K562 (cell line): ENCODE data around the gene LRRC27. TPM values are rescaled to one million over a fixed set of nuclear protein-coding genes. Genes with fewer than 3 reads are reported as not detected.

Source experiments
- ARID3A ChIP-seq: IDR thresholded peaks from 2 replicates; pipeline ENCODE4 v1.6.1; 2012; ENCODE audit warnings: low read depth, low read length, improper control_type of control experiment, borderline replicate concordance
- BRD9 ChIP-seq: fragments of 450-650 bp; IDR thresholded peaks from 2 replicates; pipeline ENCODE4 v1.6.1; 2018; ENCODE audit warnings: low read depth; ENCODE audit not compliant: partially characterized antibody
- C11orf30 ChIP-seq: fragments of 450-650 bp; IDR thresholded peaks from 2 replicates; pipeline ENCODE4 v1.6.1; 2016; ENCODE audit warnings: low read depth, mild to moderate bottlenecking
- CXXC5 ChIP-seq: fragments of 250-450 bp; sonication (Bioruptor Pico); IDR thresholded peaks from 2 replicates; pipeline ENCODE4 v1.8.0; 2022; ENCODE audit warnings: inconsistent platforms, mild to moderate bottlenecking, moderate library complexity
- EGR1 ChIP-seq: fragments of 450-650 bp; conservative IDR thresholded peaks from 2 replicates; pipeline ENCODE4 v1.6.1; 2017; ENCODE audit warnings: mild to moderate bottlenecking
- FOXK1 ChIP-seq: sonication (generic); formaldehyde crosslinking; IDR thresholded peaks from 2 replicates; pipeline ENCODE4 v1.8.0; 2022; ENCODE audit warnings: missing genetic modification reagents, mild to moderate bottlenecking, borderline replicate concordance
- HBP1 ChIP-seq: fragments of 450-650 bp; formaldehyde crosslinking; IDR thresholded peaks from 2 replicates; pipeline ENCODE4 v1.4.0; 2022; ENCODE audit warnings: missing genetic modification characterization
- HCFC1 ChIP-seq: IDR thresholded peaks from 2 replicates; pipeline ENCODE4 v1.6.1; 2012; ENCODE audit warnings: low read depth, low read length, improper control_type of control experiment
- HDAC2 ChIP-seq: fragments of 450-650 bp; IDR thresholded peaks from 2 replicates; pipeline ENCODE4 v1.6.1; 2016; ENCODE audit warnings: mild to moderate bottlenecking
- KDM5B ChIP-seq: fragments of 200-600 bp; sonication (generic); IDR thresholded peaks from 2 replicates; pipeline ENCODE4 v1.6.1; 2012; ENCODE audit warnings: low read depth, mild to moderate bottlenecking, moderate library complexity, low read length, control low read depth, inconsistent platforms; ENCODE audit not compliant: insufficient replicate concordance
- PML ChIP-seq: IDR thresholded peaks from 2 replicates; pipeline ENCODE4 v1.6.1; 2012; ENCODE audit warnings: low read length, inconsistent platforms
- POU5F1 ChIP-seq: fragments of 150-350 bp; IDR thresholded peaks from 2 replicates; pipeline ENCODE4 v1.6.1; 2014; ENCODE audit warnings: borderline replicate concordance, low read length, low read depth, mild to moderate bottlenecking; ENCODE audit not compliant: partially characterized antibody
- PPARD ChIP-seq: fragments of 250-450 bp; sonication (Bioruptor Pico); IDR thresholded peaks from 2 replicates; pipeline ENCODE4 v1.8.0; 2022; ENCODE audit warnings: inconsistent platforms, mild to moderate bottlenecking, moderate library complexity
- SMC3 ChIP-seq: conservative IDR thresholded peaks from 2 replicates; pipeline ENCODE4 v1.6.1; 2011; ENCODE audit warnings: low read depth, low read length, improper control_type of control experiment; ENCODE audit not compliant: insufficient read depth
- SREBF2 ChIP-seq: sonication (generic); formaldehyde crosslinking; IDR thresholded peaks from 2 replicates; pipeline ENCODE4 v1.4.0; 2020; ENCODE audit warnings: mild to moderate bottlenecking, missing genetic modification reagents
- U2AF1 ChIP-seq: fragments of 200-400 bp; formaldehyde crosslinking; optimal IDR thresholded peaks from 2 replicates; pipeline ENCODE3; 2017; ENCODE audit warnings: mild to moderate bottlenecking, low read depth, low read length, moderate library complexity
- ZBTB43 ChIP-seq: sonication (generic); formaldehyde crosslinking; IDR thresholded peaks from 2 replicates; pipeline ENCODE4 v1.8.0; 2023; ENCODE audit warnings: mild to moderate bottlenecking, missing genetic modification reagents
- ZBTB9 ChIP-seq: fragments of 450-650 bp; formaldehyde crosslinking; IDR thresholded peaks from 2 replicates; pipeline ENCODE4 v1.4.0; 2020; ENCODE audit warnings: mild to moderate bottlenecking, moderate library complexity
- ZNF253 ChIP-seq: fragments of 250-450 bp; sonication (Bioruptor Pico); conservative IDR thresholded peaks from 2 replicates; pipeline ENCODE4 v1.6.1; 2021; ENCODE audit warnings: mild to moderate bottlenecking
- polyA plus RNA-seq, 8 experiments: library from polyadenylated mRNA; depleted of rRNA in 4 of 8; stranded (reverse) in 5 of 8; unstranded in 3 of 8; fragments of >200 nt; fragmentation: Nextera tagmentation in 2 of 8; fragmentation: Illumina TruSeq in 1 of 8; extraction: Ambion mirVana in 2 of 8; extraction: Trizol in 1 of 8; gene quantifications; 2 replicates each; pipeline versions ENCODE4 v1.2.1 to v1.2.3, GENCODE V29; 2011 to 2014; ENCODE audit warnings: inconsistent platforms in 1 of 8, missing spikeins in 1 of 8
- total RNA-seq, 7 experiments: library from RNA; depleted of rRNA in 6 of 7; stranded (reverse); fragments of >200 nt in 6 of 7; fragmentation: Illumina TruSeq in 2 of 7; extraction: Trizol in 2 of 7; gene quantifications; 2 replicates each; pipeline versions ENCODE4 v1.2.1 to v1.2.3, GENCODE V29; 2011 to 2021; ENCODE audit warnings: low replicate concordance in 1 of 7
- TF ChIP-seq, protein P1 (sequence below): fragments of 250-450 bp; sonication (Bioruptor Pico); IDR thresholded peaks from 2 replicates; pipeline ENCODE4 v1.5.0; 2022; ENCODE audit warnings: mild to moderate bottlenecking

Gene LRRC27
- total and polyA plus RNA-seq, 9 of the 15 experiments (the other 6 are each of a cell fraction or from before 2014, with no cell fraction given) = 0.10 to 2.7 (median 1.4) TPM

DNA sequence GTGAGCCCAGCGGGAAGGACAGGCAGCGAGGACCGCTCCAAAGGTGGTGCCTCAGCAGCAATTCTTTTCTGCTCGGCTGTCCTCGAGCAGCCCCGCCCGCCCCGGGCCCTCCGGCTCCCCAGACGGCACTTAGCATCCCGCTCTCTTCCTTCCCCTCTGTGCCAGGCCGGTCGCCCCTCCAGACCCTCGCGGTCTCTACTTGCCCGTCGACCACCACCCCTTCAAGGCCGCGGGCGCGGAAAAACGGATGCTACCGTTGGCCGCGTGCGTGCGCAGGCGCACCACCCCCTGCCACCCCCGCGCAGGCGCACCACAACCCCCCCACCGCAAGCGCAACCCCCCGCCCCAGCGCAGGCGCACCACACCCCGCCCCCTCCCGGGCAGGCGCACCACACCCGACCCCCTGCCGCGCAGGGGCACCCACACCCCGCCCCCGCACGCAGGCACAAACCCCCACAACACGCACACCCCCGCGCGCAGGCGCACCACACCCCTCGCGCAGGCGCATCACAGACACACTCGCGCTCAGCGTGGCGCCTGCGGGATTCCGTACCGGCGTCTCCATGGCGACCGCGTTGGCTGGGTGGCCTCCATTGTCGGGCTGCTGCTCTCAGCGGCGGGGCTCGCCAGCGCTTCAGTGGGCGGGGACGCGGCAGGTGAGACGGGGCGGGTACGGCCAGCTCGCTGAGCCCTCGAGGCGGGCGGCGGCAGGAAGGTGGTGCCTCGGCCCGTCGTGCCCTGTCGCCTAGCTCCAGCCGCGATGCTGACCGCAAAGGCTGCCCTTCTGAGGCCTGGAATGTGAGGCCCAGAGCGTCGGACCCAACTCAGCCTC, at the start of gene LRRC27 (continued):
- TF ChIP-seq ARID3A (no peak), PML (0 out of 2 replicates have a peak, but pooled peaks have one; percentile 35), HCFC1 (peak; percentile 71), ZBTB43 (no peak), U2AF1 (no peak), SREBF2 (CRISPR knock-in tag) (no peak), EGR1 (peak; percentile 100), ZNF253 (CRISPR knock-in tag) (no peak), POU5F1 (peak; percentile 98), HDAC2 (no peak), HBP1 (CRISPR knock-in tag) (no peak), FOXK1 (CRISPR knock-in tag) (no peak), SMC3 (no peak), BRD9 (no peak), CXXC5 (CRISPR knock-in tag) (peak; percentile 61), C11orf30 (no peak), PPARD (no peak), ZBTB9 (peak; percentile 15; the same call in 1 of the 2 replicates), KDM5B (no peak)
- TF ChIP-seq, protein P1, sequence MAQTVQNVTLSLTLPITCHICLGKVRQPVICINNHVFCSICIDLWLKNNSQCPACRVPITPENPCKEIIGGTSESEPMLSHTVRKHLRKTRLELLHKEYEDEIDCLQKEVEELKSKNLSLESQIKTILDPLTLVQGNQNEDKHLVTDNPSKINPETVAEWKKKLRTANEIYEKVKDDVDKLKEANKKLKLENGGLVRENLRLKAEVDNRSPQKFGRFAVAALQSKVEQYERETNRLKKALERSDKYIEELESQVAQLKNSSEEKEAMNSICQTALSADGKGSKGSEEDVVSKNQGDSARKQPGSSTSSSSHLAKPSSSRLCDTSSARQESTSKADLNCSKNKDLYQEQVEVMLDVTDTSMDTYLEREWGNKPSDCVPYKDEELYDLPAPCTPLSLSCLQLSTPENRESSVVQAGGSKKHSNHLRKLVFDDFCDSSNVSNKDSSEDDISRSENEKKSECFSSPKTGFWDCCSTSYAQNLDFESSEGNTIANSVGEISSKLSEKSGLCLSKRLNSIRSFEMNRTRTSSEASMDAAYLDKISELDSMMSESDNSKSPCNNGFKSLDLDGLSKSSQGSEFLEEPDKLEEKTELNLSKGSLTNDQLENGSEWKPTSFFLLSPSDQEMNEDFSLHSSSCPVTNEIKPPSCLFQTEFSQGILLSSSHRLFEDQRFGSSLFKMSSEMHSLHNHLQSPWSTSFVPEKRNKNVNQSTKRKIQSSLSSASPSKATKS (CRISPR knock-in tag) = no peak
